Tibial nerve (tissue), 4 donors: ENCODE measurements around the gene ELANE. TPM values are rescaled to one million over a fixed set of nuclear protein-coding genes. Genes with fewer than 3 reads are reported as not detected.
"Not testable (repeated sequence)": the region's sequence is repeated elsewhere in the genome, so short reads cannot be mapped to it uniquely, and the experiment has no call there.

ENCODE experiments used
- DNase-seq, 2 donors: peaks; one replicate each; pipeline ENCODE4 v3.0.0-alpha.2; 2019; ENCODE audit warnings: low spot score in 2 of 2
- H3K27ac ChIP-seq, 4 donors: fragments of 200-600 bp; sonication (generic) in 3 of 4; one replicate each; pipeline ENCODE4 v1.5.1; 2017 to 2019; ENCODE audit warnings: mild to moderate bottlenecking in 1 of 4
- H3K27me3 ChIP-seq, 2 donors: fragments of 200-600 bp; sonication (generic) in 1 of 2; one replicate each; pipeline versions ENCODE4 v1.5.1 to v1.6.0; 2017 to 2019
- H3K36me3 ChIP-seq, 3 donors: fragments of 200-600 bp; sonication (generic); one replicate each; pipeline ENCODE4 v1.5.1; 2018 to 2019
- H3K4me1 ChIP-seq, 4 donors: fragments of 200-600 bp; sonication (generic) in 3 of 4; one replicate each; pipeline ENCODE4 v1.5.1; 2017 to 2019
- H3K4me3 ChIP-seq, 4 donors: fragments of 200-600 bp; sonication (generic) in 3 of 4; one replicate each; pipeline ENCODE4 v1.5.1; 2017 to 2019; ENCODE audit warnings: mild to moderate bottlenecking in 1 of 4, moderate library complexity in 1 of 4
- H3K9me3 ChIP-seq, 4 donors: fragments of 200-600 bp; sonication (generic) in 3 of 4; one replicate each; pipeline ENCODE4 v1.5.1; 2017 to 2019
- CTCF ChIP-seq, 5 experiments: fragments of 200-600 bp in 3 of 5; fragments of 450-650 bp in 2 of 5; sonication (generic) in 3 of 5; IDR thresholded peaks; one replicate each; pipeline ENCODE4 v1.5.1; 2016 to 2019; ENCODE audit warnings: antibody characterized with exemption in 5 of 5, mild to moderate bottlenecking in 3 of 5, moderate library complexity in 2 of 5
- EP300 ChIP-seq, 2 donors: sonication (generic); formaldehyde crosslinking; IDR thresholded peaks; one replicate each; pipeline ENCODE4 v1.6.1; 2017; ENCODE audit warnings: antibody characterized with exemption in 2 of 2, mild to moderate bottlenecking in 1 of 2
- POLR2A ChIP-seq, 2 donors: fragments of 450-650 bp; IDR thresholded peaks; one replicate each; pipeline ENCODE4 v1.6.1; 2017; ENCODE audit warnings: antibody characterized with exemption in 2 of 2, mild to moderate bottlenecking in 2 of 2, moderate library complexity in 2 of 2
- WGBS, 2 donors: methylation state at CpG; one replicate each; pipeline ENCODE4 v1.1.5; 2018; 5-methylcytosine and 5-hydroxymethylcytosine counted together
- total RNA-seq, 4 donors: library from RNA; depleted of rRNA; stranded (reverse); fragments of >200 nt; gene quantifications; one replicate each; pipeline ENCODE4 v1.1.0, GENCODE V29; 2016

ELANE gene
- total RNA-seq, 4 donors from 2014 or later = 0.66 to 12.6 (median 4.2) TPM

DNA sequence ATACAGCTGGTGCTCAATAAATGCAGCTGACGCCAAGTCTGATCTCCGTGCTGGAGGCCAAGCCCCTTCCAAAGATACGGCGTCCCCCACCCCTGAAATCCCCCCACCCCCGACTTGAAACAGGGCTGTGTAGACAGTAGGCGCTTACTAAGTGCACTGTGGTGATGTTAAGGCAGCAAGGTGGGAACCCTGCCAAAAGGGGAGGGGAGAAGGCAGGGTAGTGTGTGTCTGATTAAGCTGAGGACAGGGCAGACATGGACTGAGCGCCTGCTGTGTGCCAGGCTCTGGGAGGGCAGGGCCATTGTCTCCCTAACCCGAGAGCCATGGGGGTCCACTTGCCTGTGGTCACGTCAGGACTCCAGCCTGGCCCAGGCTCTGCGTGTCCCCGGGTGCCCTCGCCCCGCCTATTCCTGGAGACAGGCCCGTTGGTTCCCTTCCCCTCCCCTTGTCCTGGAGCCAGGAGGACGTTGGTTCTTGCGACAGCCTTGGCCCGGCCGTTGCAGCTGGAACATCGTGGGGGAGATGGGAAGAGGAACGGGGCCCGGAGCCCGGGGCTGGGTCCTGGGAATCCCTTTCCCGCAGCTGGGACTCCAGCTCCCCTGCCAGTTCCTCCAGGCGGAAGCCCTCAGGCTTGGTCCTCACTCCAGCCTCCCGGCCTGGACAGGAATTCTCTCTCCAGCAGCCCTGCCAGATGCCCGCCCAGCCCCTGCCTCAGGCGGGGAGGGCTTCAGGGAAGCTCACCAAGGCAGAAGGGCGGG lies 1.7 kb upstream of the ELANE start:
- TF ChIP-seq CTCF (IDR thresholded peaks at IDR 0.05) (no peak), POLR2A (IDR thresholded peaks at IDR 0.05) (no peak), EP300 (IDR thresholded peaks at IDR 0.05) (peak in 1 of 2 donors; percentile 93)
- WGBS, 2 donors = 28 to 54% methylated on average over 9 to 16 of the region's 28 CpGs
- DNase-seq = peak; percentile 83 to 94
- Histone ChIP-seq H3K4me1 (peaks cover 0 to 47% (median 3%) of the 10 kb centered on the region in 4 donors), H3K9me3 (no peaks in the 10 kb centered on the region), H3K36me3 (no peaks in the 10 kb centered on the region), H3K27ac (peak overlapping the region; percentile 44 to 88 (median 66)), H3K4me3 (peak overlapping the region in 1 of 4 donors; percentile 33), H3K27me3 (peaks cover 0 to 77% of the 10 kb centered on the region in 2 donors)

DNA sequence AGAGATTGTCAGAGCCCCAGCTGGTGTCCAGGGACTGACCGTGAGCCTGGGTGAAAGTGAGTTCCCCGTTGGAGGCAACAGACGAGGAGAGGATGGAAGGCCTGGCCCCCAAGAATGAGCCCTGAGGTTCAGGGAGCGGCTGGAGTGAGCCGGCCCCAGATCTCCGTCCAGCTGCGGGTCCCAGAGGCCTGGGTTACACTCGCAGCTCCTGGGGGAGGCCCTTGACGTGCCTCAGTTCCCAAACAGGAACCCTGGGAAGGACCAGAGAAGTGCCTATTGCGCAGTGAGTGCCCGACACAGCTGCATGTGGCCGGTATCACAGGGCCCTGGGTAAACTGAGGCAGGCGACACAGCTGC lies 1.1 kb upstream of the ELANE start:
- Histone ChIP-seq H3K4me1 (peaks cover 0 to 47% (median 3%) of the 10 kb centered on the region in 4 donors), H3K36me3 (no peaks in the 10 kb centered on the region), H3K4me3 (peak overlapping the region in 1 of 4 donors; percentile 33), H3K27me3 (peaks cover 0 to 77% of the 10 kb centered on the region in 2 donors), H3K27ac (peak overlapping the region; percentile 44 to 88 (median 66)), H3K9me3 (no peaks in the 10 kb centered on the region)
- 39 to 57% methylated on average over 9 to 12 of the region's 13 CpGs for WGBS, 2 donors
- DNase-seq = no peak
- TF ChIP-seq CTCF (IDR thresholded peaks at IDR 0.05) (no peak), EP300 (IDR thresholded peaks at IDR 0.05) (no peak), POLR2A (IDR thresholded peaks at IDR 0.05) (no peak)

DNA sequence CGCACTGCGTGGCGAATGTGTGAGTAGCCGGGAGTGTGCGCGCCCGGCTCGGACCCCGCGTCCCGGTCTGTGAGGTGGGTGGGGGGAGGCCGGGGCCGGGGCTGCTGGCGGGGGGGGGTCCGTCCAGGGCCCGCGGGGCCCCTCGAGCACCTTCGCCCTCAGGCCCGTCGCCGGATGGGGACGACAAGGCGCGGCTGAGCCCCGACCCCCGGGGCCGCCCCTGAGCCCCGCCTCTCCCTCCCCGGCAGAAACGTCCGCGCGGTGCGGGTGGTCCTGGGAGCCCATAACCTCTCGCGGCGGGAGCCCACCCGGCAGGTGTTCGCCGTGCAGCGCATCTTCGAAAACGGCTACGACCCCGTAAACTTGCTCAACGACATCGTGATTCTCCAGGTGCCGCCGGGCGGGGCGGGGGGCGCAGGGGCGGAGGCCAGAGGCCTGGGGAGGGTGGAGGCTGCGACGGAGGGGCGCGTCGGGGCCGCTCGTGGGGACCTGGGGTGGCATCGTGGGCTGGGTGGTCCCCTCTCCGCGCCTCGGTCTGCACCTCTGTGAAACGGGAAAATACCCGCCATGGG lies 997 bp downstream of the ELANE start:
- Histone ChIP-seq H3K4me3 (no peak overlapping the region), H3K27ac (no peak overlapping the region), H3K36me3 (no peaks in the 10 kb centered on the region), H3K27me3 (peaks cover 0 to 64% of the 10 kb centered on the region in 2 donors), H3K4me1 (peaks cover 0 to 38% (median 3%) of the 10 kb centered on the region in 4 donors), H3K9me3 (no peaks in the 10 kb centered on the region)
- 24 to 48% methylated on average over 25 to 31 of the region's 67 CpGs for WGBS, 2 donors
- TF ChIP-seq POLR2A (IDR thresholded peaks at IDR 0.05) (no peak), EP300 (IDR thresholded peaks at IDR 0.05) (no peak), CTCF (IDR thresholded peaks at IDR 0.05) (no peak)
- no peak for DNase-seq

- not testable (repeated sequence) for DNase-seq, H3K36me3 ChIP-seq, H3K9me3 ChIP-seq, H3K4me3 ChIP-seq, H3K27ac ChIP-seq
- Histone ChIP-seq H3K27me3 (peaks cover 0 to 64% of the 10 kb centered on the region in 2 donors), H3K4me1 (peaks cover 0 to 34% (median 3%) of the 10 kb centered on the region in 4 donors)
- WGBS, 2 donors = 82 to 86% methylated on average over 8 to 11 of the region's 17 CpGs
Observed at GRCh38 chr19:853614-854220, 1.6 kb downstream of the ELANE start.

DNA sequence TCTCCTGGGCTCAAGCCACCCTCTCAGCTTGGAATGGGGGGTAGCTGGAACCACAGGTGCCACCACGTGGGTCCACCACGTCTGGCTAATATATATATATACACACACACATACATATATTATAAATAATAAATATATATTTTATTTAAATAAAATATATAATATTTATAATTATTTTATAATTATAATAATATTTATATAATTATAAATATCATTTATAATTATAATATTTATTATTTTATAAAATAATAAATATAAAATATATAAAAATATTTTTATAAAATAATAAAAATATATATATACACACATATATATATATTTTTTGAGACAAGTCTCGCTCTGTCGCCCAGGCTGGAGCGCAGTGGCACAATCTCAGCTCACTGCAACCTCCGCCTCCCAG lies 2.4 kb downstream of the ELANE start:
- Histone ChIP-seq H3K9me3 (no peaks in the 10 kb centered on the region), H3K4me3 (no peak overlapping the region), H3K36me3 (no peaks in the 10 kb centered on the region), H3K27ac (no peak overlapping the region), H3K4me1 (peaks cover 0 to 42% (median 3%) of the 10 kb centered on the region in 4 donors), H3K27me3 (peaks cover 0 to 63% of the 10 kb centered on the region in 2 donors)
- WGBS, 2 donors = 74 to 81% methylated on average over 6 of the region's 6 CpGs
- DNase-seq = no peak
- TF ChIP-seq CTCF (IDR thresholded peaks at IDR 0.05) (no peak), POLR2A (IDR thresholded peaks at IDR 0.05) (no peak), EP300 (IDR thresholded peaks at IDR 0.05) (no peak)
